MM.1S (cell line): Measurements from ENCODE around the gene LEMD2.

Experiments used
- DNase-seq: peaks from one replicate; pipeline ENCODE4 v3.0.0-alpha.2; 2015
- H2AFZ ChIP-seq: fragments of 300-600 bp; sonication (generic); 2 replicates; pipeline ENCODE4 v1.6.0; 2016; ENCODE audit warnings: antibody characterized with exemption, low read length
- H3F3A ChIP-seq: fragments of 300-600 bp; sonication (generic); 2 replicates; pipeline ENCODE4 v1.6.1; 2016; ENCODE audit warnings: mild to moderate bottlenecking, antibody characterized with exemption, low read length, moderate library complexity, mixed read lengths; ENCODE audit not compliant: insufficient read depth
- H3K27ac ChIP-seq: fragments of 300-600 bp; sonication (generic); 2 replicates; pipeline ENCODE4 v1.5.1; 2016; ENCODE audit warnings: mild to moderate bottlenecking, low read length
- H3K27me3 ChIP-seq: fragments of 300-600 bp; sonication (generic); replicated peaks from 2 replicates; pipeline ENCODE4 v1.6.0; 2016; ENCODE audit warnings: low read length; ENCODE audit not compliant: insufficient read depth
- H3K36me3 ChIP-seq: fragments of 300-600 bp; sonication (generic); replicated peaks from 2 replicates; pipeline ENCODE4 v1.6.1; 2016; ENCODE audit warnings: mild to moderate bottlenecking, low read length, mixed read lengths; ENCODE audit not compliant: insufficient read depth
- H3K4me1 ChIP-seq: fragments of 300-600 bp; sonication (generic); 2 replicates; pipeline ENCODE4 v1.6.1; 2016; ENCODE audit warnings: low read length, mixed read lengths
- H3K4me2 ChIP-seq: fragments of 300-600 bp; sonication (generic); 2 replicates; pipeline ENCODE4 v1.6.0; 2016; ENCODE audit warnings: low read depth, low read length
- H3K4me3 ChIP-seq: fragments of 300-600 bp; sonication (generic); 2 replicates; pipeline ENCODE4 v1.5.1; 2016; ENCODE audit warnings: low read length, mixed read lengths
- H3K79me2 ChIP-seq: fragments of 300-600 bp; sonication (generic); 2 replicates; pipeline ENCODE4 v1.6.1; 2016; ENCODE audit warnings: mixed run types, low read length, mixed read lengths
- H3K9ac ChIP-seq: fragments of 300-600 bp; sonication (generic); 2 replicates; pipeline ENCODE4 v1.6.1; 2016; ENCODE audit warnings: low read length, mixed read lengths
- H3K9me2 ChIP-seq: fragments of 300-600 bp; sonication (generic); replicated peaks from 2 replicates; pipeline ENCODE4 v1.6.1; 2016; ENCODE audit warnings: mild to moderate bottlenecking, low read length, mixed read lengths; ENCODE audit not compliant: insufficient read depth
- H3K9me3 ChIP-seq: fragments of 300-600 bp; sonication (generic); replicated peaks from 2 replicates; pipeline ENCODE4 v1.6.1; 2016; ENCODE audit warnings: mild to moderate bottlenecking, low read length, mixed read lengths; ENCODE audit not compliant: insufficient read depth
- H4K20me1 ChIP-seq: fragments of 300-600 bp; sonication (generic); 2 replicates; pipeline ENCODE4 v1.6.1; 2016; ENCODE audit warnings: mild to moderate bottlenecking, low read length, moderate library complexity, mixed read lengths; ENCODE audit not compliant: insufficient read depth
- CTCF ChIP-seq: fragments of 300-600 bp; sonication (generic); IDR thresholded peaks from 2 replicates; pipeline ENCODE4 v1.5.1; 2016; ENCODE audit warnings: antibody characterized with exemption, low read length, mixed read lengths
- EZH2 ChIP-seq: fragments of 300-600 bp; sonication (generic); optimal IDR thresholded peaks from 2 replicates; pipeline ENCODE3; 2017; ENCODE audit warnings: low read depth, mild to moderate bottlenecking, antibody characterized with exemption, low read length, mixed read lengths
- EZH2phosphoT487 ChIP-seq: fragments of 300-600 bp; sonication (generic); IDR thresholded peaks from 2 replicates; pipeline ENCODE4 v1.6.1; 2018; ENCODE audit warnings: antibody characterized with exemption, low read length

LEMD2 gene

GRCh38 chr6:33733709-33734007, 55.3 kb downstream of the LEMD2 start:
- no peaks in the 10 kb centered on the region for H3F3A ChIP-seq
- no peak overlapping the region for H3K9ac ChIP-seq
- H4K20me1 ChIP-seq = no peaks in the 10 kb centered on the region
- H3K9me2 ChIP-seq = no peaks in the 10 kb centered on the region
- H3K4me2 ChIP-seq = no peak overlapping the region
- H3K36me3 ChIP-seq = no peaks in the 10 kb centered on the region
- TF ChIP-seq EZH2phosphoT487 = no peak
- TF ChIP-seq EZH2 = no peak
- TF ChIP-seq CTCF = no peak
- no peak overlapping the region for H3K4me3 ChIP-seq
- no peaks in the 10 kb centered on the region for H3K9me3 ChIP-seq
- no peaks in the 10 kb centered on the region for H3K4me1 ChIP-seq
- H3K79me2 ChIP-seq = no peaks in the 10 kb centered on the region
- no peak overlapping the region for H3K27ac ChIP-seq
- H2AFZ ChIP-seq = no peak overlapping the region
- H3K27me3 ChIP-seq = peaks cover 11% of the 10 kb centered on the region
- DNase-seq = no peak

GRCh38 chr6:33732817-33733708, 55.9 kb downstream of the LEMD2 start:
- Histone ChIP-seq H3K27me3 (peaks cover 16% of the 10 kb centered on the region), H3K9me3 (no peaks in the 10 kb centered on the region), H3K36me3 (no peaks in the 10 kb centered on the region), H3K4me1 (no peaks in the 10 kb centered on the region), H3K4me3 (no peak overlapping the region), H3K4me2 (no peak overlapping the region), H3K79me2 (no peaks in the 10 kb centered on the region), H3K27ac (no peak overlapping the region), H2AFZ (no peak overlapping the region), H3F3A (no peaks in the 10 kb centered on the region), H3K9ac (no peak overlapping the region), H4K20me1 (no peaks in the 10 kb centered on the region), H3K9me2 (no peaks in the 10 kb centered on the region)
- no peak for TF ChIP-seq CTCF
- no peak for TF ChIP-seq EZH2
- no peak for TF ChIP-seq EZH2phosphoT487
- DNase-seq = no peak

GRCh38 chr6:33732385-33732784, 56.5 kb downstream of the LEMD2 start:
- Histone ChIP-seq H3K27me3 (peaks cover 23% of the 10 kb centered on the region), H3K27ac (no peak overlapping the region), H3K79me2 (no peaks in the 10 kb centered on the region), H3F3A (no peaks in the 10 kb centered on the region), H3K9ac (no peak overlapping the region), H3K4me3 (no peak overlapping the region), H2AFZ (no peak overlapping the region), H4K20me1 (no peaks in the 10 kb centered on the region), H3K9me2 (no peaks in the 10 kb centered on the region), H3K36me3 (no peaks in the 10 kb centered on the region), H3K4me1 (no peaks in the 10 kb centered on the region), H3K9me3 (no peaks in the 10 kb centered on the region), H3K4me2 (no peak overlapping the region)
- no peak for DNase-seq
- TF ChIP-seq CTCF (no peak), EZH2phosphoT487 (no peak), EZH2 (no peak)
